Sigmoid colon (tissue), 4 donors: ENCODE results near the gene MACROH2A1.

Experiments used
- POLR2A ChIP-seq, 2 donors: fragments of 450-650 bp; IDR thresholded peaks; one replicate each; pipeline ENCODE4 v1.6.1; 2016; ENCODE audit warnings: antibody characterized with exemption in 2 of 2, mild to moderate bottlenecking in 2 of 2, moderate library complexity in 2 of 2
- POLR2AphosphoS5 ChIP-seq, 4 donors: sonication (generic); formaldehyde crosslinking; IDR thresholded peaks; one replicate each; pipeline ENCODE4 v1.6.1; 2017; ENCODE audit warnings: antibody characterized with exemption in 4 of 4

DNA sequence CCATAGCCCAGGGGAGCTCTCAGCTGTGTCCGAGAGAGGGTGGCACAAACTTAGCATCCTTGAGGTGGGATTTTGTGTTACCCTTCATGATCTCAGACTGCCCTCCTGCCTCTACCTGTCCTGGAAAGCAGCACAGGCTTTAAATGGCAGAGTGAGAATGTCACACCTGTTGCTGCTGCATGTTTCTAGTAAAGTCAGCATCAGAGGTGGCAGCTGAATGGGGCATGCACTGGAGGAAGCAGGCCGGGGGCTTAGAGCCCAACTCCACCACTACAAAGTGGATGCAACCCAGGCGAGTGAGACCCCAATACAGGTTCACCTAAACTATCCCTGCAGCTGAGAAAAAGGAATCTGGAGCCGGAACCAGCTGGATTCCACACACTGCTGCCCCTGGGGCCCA lies 51.6 kb downstream of the MACROH2A1 start:
- TF ChIP-seq POLR2A (IDR thresholded peaks at IDR 0.05) (no peak), POLR2AphosphoS5 (IDR thresholded peaks at IDR 0.05) (no peak)
